ENCODE data around the gene IARS2.
"Not testable (repeated sequence)": the region's sequence is repeated elsewhere in the genome, so short reads cannot be mapped to it uniquely, and the experiment has no call there.

IARS2 gene

GRCh38 chr1:220169887-220170286 lies 76.0 kb downstream of the IARS2 start:
- not testable (repeated sequence) for DNase-seq

- DNase-seq, result no peak
These were observed 77.0 kb downstream of the IARS2 start for GRCh38 chr1:220170836-220171526.

- no peak for DNase-seq
These were observed 82.6 kb downstream of the IARS2 start for GRCh38 chr1:220176540-220176939.

GRCh38 chr1:220182111-220182510 lies 88.2 kb downstream of the IARS2 start:
- DNase-seq, result no peak

GRCh38 chr1:220182656-220183055 lies 88.7 kb downstream of the IARS2 start:
- DNase-seq, result no peak

- DNase-seq, result no peak
These were observed 90.6 kb downstream of the IARS2 start for GRCh38 chr1:220184506-220184905.

- no peak for DNase-seq
These were observed 92.8 kb downstream of the IARS2 start for GRCh38 chr1:220186752-220187151.

- DNase-seq, result no peak
These were observed 94.6 kb downstream of the IARS2 start for GRCh38 chr1:220188538-220188937.

GRCh38 chr1:220189750-220190347 lies 95.9 kb downstream of the IARS2 start:
- DNase-seq, result no peak

GRCh38 chr1:220195701-220196100 lies 101.8 kb downstream of the IARS2 start:
- no peak for DNase-seq
